Left ventricle myocardium inferior (tissue), 1 donor: Measurements from ENCODE around the gene EPB41L4A. TPM values are rescaled to one million over a fixed set of nuclear protein-coding genes. Genes with fewer than 3 reads are reported as not detected.

Source experiments
- DNase-seq: peaks from one replicate; pipeline ENCODE4 v3.0.0-alpha.2; 2020
- H3K27ac ChIP-seq: fragments of 200-600 bp; replicated peaks from 2 replicates; pipeline ENCODE4 v1.8.0; 2021
- H3K27me3 ChIP-seq: fragments of 200-600 bp; 2 replicates; pipeline ENCODE4 v1.8.0; 2021; ENCODE audit warnings: low read depth
- H3K36me3 ChIP-seq: fragments of 200-600 bp; 2 replicates; pipeline ENCODE4 v1.8.0; 2021
- H3K4me1 ChIP-seq: fragments of 200-600 bp; 2 replicates; pipeline ENCODE4 v1.8.0; 2021
- H3K4me3 ChIP-seq: fragments of 200-600 bp; 2 replicates; pipeline ENCODE4 v1.8.0; 2021; ENCODE audit warnings: mild to moderate bottlenecking, moderate library complexity
- H3K9me3 ChIP-seq: fragments of 200-600 bp; replicated peaks from 2 replicates; pipeline ENCODE4 v1.8.0; 2021
- intact Hi-C: fragments of 100-400 bp; cut with micrococcal nuclease; formaldehyde crosslinking; loops from one replicate; pipeline ENCODE4 v1.11.0; 2022
- total RNA-seq: library from RNA; stranded (reverse); fragmentation: NEBNext Ultra II Directional; extraction: Animal tissue kit (Norgen Biotek cat#: 25700); gene quantifications from one replicate; pipeline ENCODE4 v1.2.1, GENCODE V29; 2021
- TF ChIP-seq, protein P1 (sequence below): fragments of 200-600 bp; IDR thresholded peaks from 2 replicates; pipeline ENCODE4 v1.8.0; 2021; ENCODE audit warnings: antibody characterized with exemption, mild to moderate bottlenecking, borderline replicate concordance
- donor health status: DM: no; HTN: yes; CAD: no; lungs with severe emphysema.

The EPB41L4A gene
- total RNA-seq, 1 donor from 2014 or later: 17.8 TPM

DNA sequence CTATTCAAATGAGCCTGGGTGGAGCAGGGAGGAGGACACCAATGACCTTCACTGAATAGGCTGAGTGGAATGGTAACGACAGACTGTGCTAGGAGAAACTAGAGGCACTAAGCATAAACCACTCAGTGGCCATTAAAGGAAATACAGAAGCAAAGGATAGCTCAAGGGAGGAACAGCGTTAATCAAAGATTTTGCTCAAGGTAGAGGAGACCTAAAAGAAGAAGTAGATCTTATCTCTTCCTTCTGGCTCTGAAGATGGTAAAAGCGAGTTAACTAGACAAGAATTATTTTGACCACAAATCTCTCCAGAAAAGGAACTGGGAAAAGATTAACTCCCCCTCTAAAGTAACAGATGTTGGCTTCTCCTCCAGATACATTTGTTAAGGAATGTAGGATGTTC is 299.6 kb downstream of the EPB41L4A start:
- Histone ChIP-seq H3K27ac (no peak overlapping the region), H3K4me3 (no peak overlapping the region), H3K4me1 (no peaks in the 10 kb centered on the region), H3K36me3 (no peaks in the 10 kb centered on the region), H3K27me3 (no peaks in the 10 kb centered on the region), H3K9me3 (peaks cover 15% of the 10 kb centered on the region)
- intact Hi-C loops: no loop called here
- DNase-seq: no peak
- TF ChIP-seq, protein P1, sequence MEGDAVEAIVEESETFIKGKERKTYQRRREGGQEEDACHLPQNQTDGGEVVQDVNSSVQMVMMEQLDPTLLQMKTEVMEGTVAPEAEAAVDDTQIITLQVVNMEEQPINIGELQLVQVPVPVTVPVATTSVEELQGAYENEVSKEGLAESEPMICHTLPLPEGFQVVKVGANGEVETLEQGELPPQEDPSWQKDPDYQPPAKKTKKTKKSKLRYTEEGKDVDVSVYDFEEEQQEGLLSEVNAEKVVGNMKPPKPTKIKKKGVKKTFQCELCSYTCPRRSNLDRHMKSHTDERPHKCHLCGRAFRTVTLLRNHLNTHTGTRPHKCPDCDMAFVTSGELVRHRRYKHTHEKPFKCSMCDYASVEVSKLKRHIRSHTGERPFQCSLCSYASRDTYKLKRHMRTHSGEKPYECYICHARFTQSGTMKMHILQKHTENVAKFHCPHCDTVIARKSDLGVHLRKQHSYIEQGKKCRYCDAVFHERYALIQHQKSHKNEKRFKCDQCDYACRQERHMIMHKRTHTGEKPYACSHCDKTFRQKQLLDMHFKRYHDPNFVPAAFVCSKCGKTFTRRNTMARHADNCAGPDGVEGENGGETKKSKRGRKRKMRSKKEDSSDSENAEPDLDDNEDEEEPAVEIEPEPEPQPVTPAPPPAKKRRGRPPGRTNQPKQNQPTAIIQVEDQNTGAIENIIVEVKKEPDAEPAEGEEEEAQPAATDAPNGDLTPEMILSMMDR: no peak

DNA sequence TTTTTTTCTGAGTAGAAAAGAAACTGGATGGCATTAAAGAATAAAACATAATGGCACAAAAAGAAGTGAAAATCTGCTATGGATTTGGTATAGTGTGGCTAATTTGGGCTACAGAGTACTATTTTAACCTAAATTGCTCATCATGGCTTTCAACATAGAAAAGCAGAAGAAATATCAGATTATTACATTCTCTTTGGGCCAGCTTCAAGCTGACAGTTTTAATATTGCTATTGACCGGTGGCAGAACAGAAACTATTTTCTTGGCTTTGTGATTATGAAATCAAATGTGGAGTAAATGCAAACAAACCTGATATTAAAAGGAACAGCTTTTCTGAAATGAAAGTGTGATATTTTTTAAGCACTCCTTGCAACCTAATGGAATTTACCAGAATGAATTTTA is 301.5 kb downstream of the EPB41L4A start:
- TF ChIP-seq, protein P1: no peak
- H3K27ac ChIP-seq: no peak overlapping the region
- no peaks in the 10 kb centered on the region for H3K36me3 ChIP-seq
- no peak for DNase-seq
- no peaks in the 10 kb centered on the region for H3K4me1 ChIP-seq
- no peak overlapping the region for H3K4me3 ChIP-seq
- H3K9me3 ChIP-seq: peaks cover 15% of the 10 kb centered on the region
- H3K27me3 ChIP-seq: no peaks in the 10 kb centered on the region
- intact Hi-C loops: no loop called here

DNA sequence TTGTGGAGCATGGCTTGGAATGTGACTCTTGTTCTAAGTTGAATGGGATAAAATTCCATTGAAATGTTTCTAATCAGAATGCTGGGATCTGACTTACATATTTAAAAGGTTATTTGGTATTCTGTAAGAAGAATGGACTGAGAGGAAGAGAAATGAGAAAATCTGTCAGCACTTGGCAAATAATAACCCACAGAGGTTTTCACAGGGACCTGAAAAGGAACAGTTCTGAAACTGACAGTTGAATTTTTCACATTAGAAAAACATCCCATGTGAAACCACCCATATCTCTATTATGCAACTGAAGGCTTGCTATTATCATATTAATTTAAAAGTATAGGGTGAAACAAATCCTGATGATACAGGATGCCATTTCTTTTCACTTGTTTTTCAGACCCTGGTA is 302.7 kb downstream of the EPB41L4A start:
- Histone ChIP-seq H3K9me3 (peaks cover 12% of the 10 kb centered on the region), H3K27ac (no peak overlapping the region), H3K27me3 (no peaks in the 10 kb centered on the region), H3K4me3 (no peak overlapping the region), H3K4me1 (no peaks in the 10 kb centered on the region), H3K36me3 (no peaks in the 10 kb centered on the region)
- TF ChIP-seq, protein P1: no peak
- no peak for DNase-seq
- intact Hi-C loops: no loop called here

DNA sequence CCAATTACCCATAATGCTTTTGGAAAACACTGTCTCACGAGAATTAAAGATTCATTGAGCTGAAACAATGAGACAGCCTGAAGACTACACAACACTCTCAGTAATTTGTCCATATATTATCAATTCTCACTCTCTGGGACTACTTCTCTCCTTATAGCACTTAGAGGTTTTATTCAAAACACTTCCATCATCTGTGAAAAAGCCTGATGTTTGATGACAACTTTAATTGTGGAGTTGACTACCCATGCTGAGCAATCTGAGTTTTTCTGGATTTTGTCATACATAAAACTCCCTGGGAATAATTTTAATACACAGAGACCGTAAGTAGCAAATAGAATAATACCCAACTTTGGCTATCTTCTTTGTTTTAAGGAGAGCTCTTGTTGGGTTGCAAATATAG is 305.5 kb downstream of the EPB41L4A start:
- peaks cover 3% of the 10 kb centered on the region for H3K4me1 ChIP-seq
- H3K4me3 ChIP-seq: no peak overlapping the region
- no peaks in the 10 kb centered on the region for H3K9me3 ChIP-seq
- no peaks in the 10 kb centered on the region for H3K27me3 ChIP-seq
- intact Hi-C loops: no loop called here
- no peaks in the 10 kb centered on the region for H3K36me3 ChIP-seq
- TF ChIP-seq, protein P1: no peak
- H3K27ac ChIP-seq: no peak overlapping the region
- no peak for DNase-seq
